DMS79 treated with DMSO at 0.1 percent for 48 hours (cell line): Measurements from ENCODE around the gene SLX1A.
"Not testable (repeated sequence)": the region's sequence is repeated elsewhere in the genome, so short reads cannot be mapped to it uniquely, and the experiment has no call there.

ENCODE experiments used
- DNase-seq: peaks from one replicate; lab custom pipeline; 2025; lab: John Stamatoyannopoulos, UW

Gene SLX1A

DNA sequence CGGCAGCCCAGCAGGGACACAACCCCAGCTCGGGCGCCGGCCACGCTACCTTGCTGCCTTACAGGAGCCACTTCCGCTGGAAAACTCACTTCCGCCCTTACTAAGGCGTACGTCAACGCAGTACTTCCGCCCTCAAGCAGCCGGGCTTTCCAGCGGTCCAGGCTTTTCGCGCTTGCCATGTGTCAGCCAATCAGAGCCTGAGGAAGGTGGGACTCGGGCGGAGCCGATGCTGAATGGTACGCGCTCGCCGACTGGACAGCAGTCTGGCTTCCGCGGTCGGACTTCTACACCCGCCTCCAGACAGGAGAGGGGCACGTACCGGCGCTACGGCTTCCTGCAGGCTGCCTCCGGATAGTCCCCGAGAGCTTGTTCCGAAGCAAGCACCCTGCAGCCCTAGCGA lies at the start of gene SLX1A, which contains the start of gene BOLA2B:
Gene SLX1A (plus strand): TSS at position 261 of the 400 bp plus-strand sequence. CDS start 210 bp downstream, outside the sequence.
Gene BOLA2B (minus strand): TSS at position 52 of the 400 bp plus-strand sequence. CDS start 71 bp downstream, outside the sequence.
- DNase-seq = not testable (repeated sequence)

- DNase-seq = no peak
These were observed 49.7 kb upstream of the SLX1A start for GRCh38 chr16:30144017-30144416.

- DNase-seq = no peak
These were observed 48.8 kb upstream of the SLX1A start for GRCh38 chr16:30144917-30145316.

DNA sequence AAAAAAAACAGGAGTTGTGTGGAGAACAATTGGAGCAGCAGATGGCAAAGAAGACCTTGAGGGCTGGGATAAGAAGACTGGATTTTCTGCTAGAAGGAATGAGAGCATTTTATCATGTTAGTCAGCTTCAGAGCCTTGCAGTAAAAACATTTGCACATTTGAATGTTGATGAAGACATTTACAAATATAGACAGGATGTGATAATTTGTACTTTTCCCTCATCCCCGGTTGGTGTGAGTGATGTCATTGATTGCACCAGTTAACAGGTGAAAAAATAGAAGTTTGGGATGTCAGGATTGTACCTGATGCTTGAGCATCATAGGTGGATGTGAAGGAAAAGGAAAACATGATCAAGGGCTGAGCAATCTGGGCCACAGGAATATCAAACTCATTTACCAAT lies 48.0 kb upstream of the SLX1A start:
- no peak for DNase-seq

- no peak for DNase-seq
These were observed 45.7 kb upstream of the SLX1A start for GRCh38 chr16:30147843-30148510.

GRCh38 chr16:30149250-30149930 lies 44.3 kb upstream of the SLX1A start:
- DNase-seq = no peak

DNA sequence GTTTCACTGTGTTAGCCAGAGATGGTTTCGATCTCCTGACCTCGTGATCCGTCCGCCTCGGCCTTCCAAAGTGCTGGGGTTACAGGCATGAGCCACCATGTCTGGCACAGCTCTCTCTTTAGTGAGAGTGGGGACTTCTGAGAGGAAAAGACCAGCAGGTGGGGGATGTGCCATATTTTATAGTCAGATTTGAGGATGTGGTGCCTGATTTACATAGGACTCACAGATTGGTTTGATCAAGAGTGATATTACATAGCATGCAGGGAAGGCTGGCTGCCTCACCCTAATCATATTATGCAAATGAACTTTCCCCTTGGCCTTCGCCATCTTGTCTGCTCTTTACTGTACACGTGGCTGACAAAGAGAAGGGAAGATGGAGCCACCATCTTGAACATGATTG lies 42.6 kb upstream of the SLX1A start:
- no peak for DNase-seq

- DNase-seq = no peak
These were observed 41.2 kb upstream of the SLX1A start for GRCh38 chr16:30152517-30152916.

- no peak for DNase-seq
These were observed 38.5 kb upstream of the SLX1A start for GRCh38 chr16:30155188-30155587.

- no peak for DNase-seq
These were observed 36.5 kb upstream of the SLX1A start for GRCh38 chr16:30157214-30157613.

DNA sequence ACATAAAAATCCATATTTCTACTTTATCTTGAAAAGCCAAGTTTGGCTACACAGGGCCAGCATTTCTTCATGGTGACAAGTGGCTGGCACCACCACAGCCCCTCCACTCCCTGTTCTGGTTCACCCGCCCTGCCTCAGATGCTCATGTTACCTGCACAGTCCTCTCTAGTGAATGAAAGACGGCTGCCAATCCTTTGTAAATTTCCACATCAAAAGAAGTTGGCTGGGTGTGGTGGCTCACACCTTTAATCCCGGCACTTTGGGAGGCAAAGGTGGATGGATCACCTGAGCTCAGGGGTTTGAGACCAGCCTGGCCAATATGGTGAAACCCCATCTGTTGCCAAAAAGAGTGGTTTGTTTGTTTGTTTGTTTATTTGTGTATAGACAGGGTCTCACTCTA lies 30.1 kb upstream of the SLX1A start:
- no peak for DNase-seq

DNA sequence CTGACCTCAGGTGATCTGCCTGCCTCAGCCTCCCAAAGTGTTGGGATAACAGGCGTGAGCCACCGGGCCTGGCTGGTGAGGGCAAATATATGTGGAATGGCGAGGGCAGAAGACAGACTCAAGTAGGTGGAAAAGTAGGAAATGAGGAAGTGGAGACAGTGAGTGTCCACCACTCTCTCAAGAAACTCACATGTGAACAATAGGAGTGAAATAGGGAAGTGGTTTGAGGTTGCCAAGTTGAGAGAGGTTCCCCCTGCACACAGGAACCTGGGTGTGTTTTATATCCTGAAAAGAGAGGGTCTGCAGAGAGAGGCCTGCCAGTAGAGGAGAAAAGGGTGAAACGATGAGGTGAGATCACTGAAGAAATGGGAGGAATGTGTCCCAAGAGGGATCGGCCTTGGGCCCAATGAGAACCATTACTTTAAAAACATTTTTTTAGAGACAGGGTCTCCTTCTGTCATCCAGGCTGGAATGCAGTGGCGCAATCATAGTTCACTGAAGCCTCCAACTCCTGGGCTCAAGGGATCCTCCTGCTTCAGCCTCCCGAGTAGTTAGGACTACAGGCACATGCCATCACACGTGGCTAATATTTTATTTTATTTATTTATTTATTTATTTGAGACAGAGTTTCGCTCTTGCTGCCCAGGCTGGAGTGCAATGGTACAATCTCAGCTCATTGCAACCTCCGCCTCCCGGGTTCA lies 27.3 kb upstream of the SLX1A start:
- no peak for DNase-seq

DNA sequence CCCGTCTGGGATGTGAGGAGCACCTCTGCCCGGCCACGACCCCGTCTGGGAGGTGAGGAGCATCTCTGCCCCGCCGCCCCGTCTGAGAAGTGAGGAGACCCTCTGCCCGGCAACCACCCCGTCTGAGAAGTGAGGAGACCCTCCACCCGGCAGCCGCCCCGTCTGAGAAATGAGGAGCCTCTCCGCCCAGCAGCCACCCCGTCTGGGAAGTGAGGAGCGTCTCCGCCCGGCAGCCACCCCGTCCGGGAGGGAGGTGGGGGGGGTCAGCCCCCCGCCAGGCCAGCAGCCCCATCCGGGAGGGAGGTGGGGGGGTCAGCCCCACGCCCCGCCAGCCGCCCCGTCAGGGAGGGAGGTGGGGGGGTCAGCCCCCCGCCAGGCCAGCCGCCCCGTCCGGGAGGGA lies 24.9 kb upstream of the SLX1A start:
- not testable (repeated sequence) for DNase-seq

GRCh38 chr16:30169416-30169815 lies 24.3 kb upstream of the SLX1A start:
- DNase-seq = not testable (repeated sequence)

- not testable (repeated sequence) for DNase-seq
These were observed 23.5 kb upstream of the SLX1A start for GRCh38 chr16:30170145-30170544.

GRCh38 chr16:30173054-30173453 lies 20.6 kb upstream of the SLX1A start:
- DNase-seq = no peak

DNA sequence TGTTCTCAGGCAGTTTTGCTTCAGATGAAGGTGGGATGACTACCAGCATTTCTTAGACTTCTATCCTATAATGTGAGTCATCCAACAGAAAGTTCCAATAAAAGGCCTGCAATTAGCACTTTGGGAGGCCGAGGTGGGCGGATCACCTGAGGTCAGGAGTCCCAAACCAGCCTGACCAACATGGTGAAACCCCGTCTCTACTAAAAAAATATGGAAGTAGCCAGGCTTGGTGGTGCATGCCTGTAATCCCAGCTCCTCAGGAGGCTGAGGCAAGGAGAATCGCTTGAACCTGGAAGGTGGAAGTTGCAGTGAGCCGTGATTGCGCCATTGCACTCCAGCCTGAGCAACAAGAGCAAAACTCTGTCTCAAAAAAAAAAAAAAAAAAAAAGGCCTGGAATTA lies 16.8 kb upstream of the SLX1A start:
- not testable (repeated sequence) for DNase-seq

DNA sequence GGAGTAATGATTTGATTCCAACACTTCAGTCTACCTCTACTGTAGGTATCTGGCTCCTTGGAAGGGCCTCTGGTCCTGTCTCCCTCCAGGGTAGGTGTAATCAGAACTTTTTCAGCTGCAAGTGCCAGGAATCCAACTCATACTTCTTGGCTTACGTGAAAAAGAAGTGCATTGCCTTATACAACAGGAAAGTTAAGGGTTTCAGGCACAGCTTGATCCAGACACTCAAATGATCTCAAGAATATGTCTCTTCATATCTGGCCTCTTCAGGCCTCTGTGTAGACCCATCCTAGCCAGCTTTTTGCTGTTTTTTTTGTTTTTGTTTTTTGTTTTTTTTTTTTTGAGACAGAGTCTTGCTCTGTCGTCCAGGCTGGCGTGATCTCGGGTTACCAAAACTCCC lies 14.5 kb upstream of the SLX1A start:
- no peak for DNase-seq

GRCh38 chr16:30179931-30180330 lies 13.7 kb upstream of the SLX1A start:
- DNase-seq = no peak

DNA sequence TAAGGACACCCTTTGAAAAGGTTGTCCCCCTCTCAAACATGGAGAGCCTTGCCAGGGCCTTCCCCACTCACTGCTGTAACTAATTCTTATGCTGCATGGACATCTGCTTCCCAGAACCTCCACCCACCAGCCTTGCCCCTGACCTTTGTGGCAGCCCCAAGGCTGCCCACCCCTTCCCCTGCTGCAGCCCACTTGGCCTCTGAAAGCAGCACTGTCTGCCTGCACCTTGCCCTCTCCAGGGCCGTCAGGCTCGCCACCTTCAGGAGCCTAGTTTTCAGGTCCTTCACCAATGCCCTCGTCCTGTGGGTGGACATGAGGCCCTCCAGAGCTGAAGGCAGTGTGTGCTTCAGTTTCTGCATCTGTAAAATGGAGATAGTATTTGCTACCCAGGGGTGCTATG lies 12.9 kb upstream of the SLX1A start:
- no peak for DNase-seq

DNA sequence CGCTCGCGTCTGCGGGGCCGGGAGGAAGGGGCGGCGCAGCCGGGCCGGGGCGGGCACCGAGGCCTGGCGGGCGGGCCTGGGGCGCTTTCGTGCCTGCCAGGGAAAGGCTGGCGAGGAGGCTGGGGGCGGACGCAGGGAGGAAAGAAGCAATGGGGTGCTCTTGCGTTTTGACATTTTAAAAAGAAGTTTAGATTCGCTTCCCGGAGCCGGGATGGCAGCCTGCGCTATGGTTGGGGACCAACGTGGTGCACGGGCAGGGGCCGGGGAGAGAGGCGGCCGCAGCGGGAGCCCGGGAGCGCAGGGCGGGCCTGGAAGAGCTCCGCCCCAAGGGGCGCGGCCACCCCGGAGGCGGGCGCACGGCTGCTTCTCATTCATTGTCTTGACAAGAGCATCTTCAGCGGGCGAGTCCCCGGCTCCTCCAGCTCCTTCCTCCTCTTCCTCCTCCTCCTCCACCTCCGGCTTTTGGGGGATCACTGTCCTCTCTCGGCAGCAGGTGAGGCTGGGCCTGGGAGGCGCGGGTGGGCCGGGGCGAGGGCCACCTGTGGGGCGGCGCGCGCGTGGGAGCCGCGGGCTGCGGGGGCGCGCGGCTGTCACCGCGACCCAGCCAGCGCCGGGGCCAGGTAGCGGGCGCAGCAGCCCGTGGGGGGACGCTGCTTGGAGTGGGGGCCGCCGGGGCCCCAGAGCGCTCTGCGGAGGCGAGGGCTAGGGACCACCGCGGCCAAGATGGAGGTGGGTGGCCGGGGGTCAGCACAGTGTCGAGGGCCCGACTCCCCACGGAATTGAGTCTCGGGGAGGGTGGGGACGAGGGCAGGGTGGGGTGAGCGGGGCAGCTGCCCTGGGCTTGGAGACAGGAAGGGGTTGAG lies 10.2 kb upstream of the SLX1A start, which contains the start of gene CORO1A:
Gene CORO1A (plus strand): TSS at position 370 of the 863 bp plus-strand sequence. CDS start 1,608 bp downstream, outside the sequence.
- DNase-seq = peak; percentile 73
